Adrenal gland (tissue), 12 donors: ENCODE measurements around the gene AXL. TPM values are rescaled to one million over a fixed set of nuclear protein-coding genes. Genes with fewer than 3 reads are reported as not detected.

ENCODE experiments used
- DNase-seq, 7 donors: peaks; one replicate each; pipeline ENCODE4 v3.0.0-alpha.2; 2019 to 2020
- H3K27ac ChIP-seq, 5 donors: fragments of 200-600 bp; sonication (generic) in 4 of 5; 1 replicate in 3 of 5; 2 replicates in 2 of 5; pipeline versions ENCODE4 v1.5.1 to v1.8.0; 2016 to 2020; ENCODE audit warnings: mild to moderate bottlenecking in 1 of 5
- H3K27me3 ChIP-seq: fragments of 200-600 bp; 2 replicates; pipeline ENCODE4 v1.8.0; 2021
- H3K36me3 ChIP-seq, 2 donors: fragments of 200-600 bp; replicated peaks in 1 of 2; 1 replicate in 1 of 2; 2 replicates in 1 of 2; pipeline versions ENCODE4 v1.5.1 to v1.8.0; 2018 to 2022
- H3K4me1 ChIP-seq, 2 donors: fragments of 200-600 bp; replicated peaks in 1 of 2; 1 replicate in 1 of 2; 2 replicates in 1 of 2; pipeline versions ENCODE4 v1.5.1 to v1.8.0; 2018 to 2021
- H3K4me3 ChIP-seq, 4 donors: fragments of 200-600 bp; sonication (generic) in 3 of 4; one replicate each; pipeline ENCODE4 v1.5.1; 2016 to 2018
- H3K9me3 ChIP-seq, 3 donors: fragments of 200-600 bp; sonication (generic) in 1 of 3; replicated peaks in 1 of 3; 1 replicate in 2 of 3; 2 replicates in 1 of 3; pipeline versions ENCODE4 v1.5.1 to v1.8.0; 2016 to 2021
- CTCF ChIP-seq, 6 experiments: fragments of 450-650 bp in 4 of 6; fragments of 200-600 bp in 2 of 6; sonication (generic) in 1 of 6; IDR thresholded peaks; 1 replicate in 5 of 6; 2 replicates in 1 of 6; pipeline versions ENCODE4 v1.5.1 to v1.8.0; 2016 to 2021; ENCODE audit warnings: antibody characterized with exemption in 6 of 6, mild to moderate bottlenecking in 2 of 6, moderate library complexity in 1 of 6
- POLR2A ChIP-seq, 2 donors: fragments of 450-650 bp; IDR thresholded peaks; one replicate each; pipeline ENCODE4 v1.6.1; 2017; ENCODE audit warnings: antibody characterized with exemption in 2 of 2, mild to moderate bottlenecking in 2 of 2, moderate library complexity in 1 of 2
- WGBS, 4 donors: extraction: QIAGEN DNeasy Blood & Tissue Kit in 2 of 4; methylation state at CpG; one replicate each; pipeline versions ENCODE4 v1.1.5 to v1.1.7; 2013 to 2017; 5-methylcytosine and 5-hydroxymethylcytosine counted together
- intact Hi-C, 2 donors: fragments of 100-400 bp; cut with DNase I; formaldehyde crosslinking; loops; one replicate each; pipeline versions ENCODE4 v1.14.1 to v1.15.0; 2022 to 2023
- polyA plus RNA-seq, 3 donors: library from polyadenylated mRNA; stranded (reverse); fragments of 200-250 nt in 2 of 3; fragments of 350-450 nt in 1 of 3; fragmentation: Illumina TruSeq in 1 of 3; extraction: RNeasy Lipid Tissue Mini Kit (QIAGEN cat#74804) in 1 of 3; gene quantifications; one replicate each; pipeline ENCODE4 v1.2.3, GENCODE V29; 2013 to 2014
- total RNA-seq, 9 donors: library from RNA; depleted of rRNA in 4 of 9; stranded (reverse); fragments of >200 nt in 4 of 9; fragments of 120-200 nt in 1 of 9; fragmentation: NEBNext Ultra II Directional in 1 of 9; extraction: Animal tissue kit (Norgen Biotek cat#: 25700) in 1 of 9; gene quantifications; one replicate each; pipeline versions ENCODE4 v1.1.0 to v1.2.4, GENCODE V29; 2013 to 2023
- donor health status: healthy with polysubstance abuse.
- donor health status: Bipolar disorder and iron deficiency.
- donor health status: DM: yes; HTN: yes; CAD: no.
- donor health status: DM: no; HTN: no; CAD: no.
- donor health status: DM: no; HTN: no; CAD: no.
- donor health status: DM: yes; HTN: yes; CAD: no.

AXL gene
- total and polyA plus RNA-seq, 12 donors: 12.0 to 105 (median 50.0) TPM

GRCh38 chr19:41305927-41306793 is 87.1 kb downstream of the AXL start:
- 70 to 84% (median 76%) methylated on average over 6 to 13 of the region's 13 CpGs for WGBS, 4 donors
- Histone ChIP-seq H3K4me3 (no peak overlapping the region), H3K27ac (no peak overlapping the region), H3K36me3 (peaks cover 0 to 67% of the 10 kb centered on the region in 2 donors), H3K27me3 (no peaks in the 10 kb centered on the region), H3K9me3 (no peaks in the 10 kb centered on the region), H3K4me1 (peaks cover 17 to 27% of the 10 kb centered on the region in 2 donors)
- TF ChIP-seq CTCF (IDR thresholded peaks at IDR 0.05): no peak
- TF ChIP-seq POLR2A (IDR thresholded peaks at IDR 0.05): no peak
- no peak for DNase-seq
- intact Hi-C loops: loop anchor here in 1 of 2 donors (2.0 to 5.0 kb wide), 2 partner anchors 41 to 109 kb away; partner anchors contain the start of gene HNRNPUL1

DNA sequence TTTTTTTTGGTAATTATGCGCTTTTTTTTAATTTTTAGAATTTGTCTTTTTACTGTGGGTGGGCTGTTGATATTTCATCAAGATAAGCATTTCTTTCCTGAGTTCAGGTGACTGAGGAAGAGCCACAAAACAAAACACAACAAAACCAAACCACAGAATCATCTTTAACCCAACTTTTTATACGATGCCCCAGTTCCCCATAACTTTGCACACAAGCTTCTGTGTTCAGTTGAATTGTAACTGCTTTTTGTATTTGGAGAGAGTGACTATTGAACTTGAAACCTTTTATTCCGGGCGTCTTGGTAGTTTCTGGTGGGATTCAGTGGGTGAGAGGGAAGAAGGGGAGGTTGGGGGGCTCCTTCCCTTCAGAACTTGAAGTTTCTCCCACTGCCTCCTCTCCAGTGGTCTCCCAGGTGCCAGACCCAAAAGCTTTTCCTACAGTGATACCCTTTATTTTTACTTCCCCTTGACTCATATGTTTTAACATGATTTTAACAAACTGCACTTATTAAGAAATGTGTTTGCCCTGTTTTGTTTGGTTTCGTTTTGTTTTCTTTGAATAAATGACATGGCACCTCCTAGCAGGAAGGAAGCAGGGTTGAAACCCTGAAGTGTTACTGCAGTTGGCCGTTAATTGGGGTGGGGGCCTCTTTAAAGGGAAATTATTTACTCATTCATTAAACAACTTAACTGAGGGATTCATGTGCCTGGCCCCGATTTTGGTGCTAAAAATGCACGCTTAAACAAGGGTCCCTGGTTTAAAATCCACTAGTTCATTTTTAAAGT is 88.3 kb downstream of the AXL start:
- Histone ChIP-seq H3K4me3 (no peak overlapping the region), H3K36me3 (peaks cover 0 to 58% of the 10 kb centered on the region in 2 donors), H3K4me1 (peaks cover 21 to 37% of the 10 kb centered on the region in 2 donors), H3K27me3 (no peaks in the 10 kb centered on the region), H3K27ac (peak overlapping the region in 4 of 5 donors; percentile 63 to 99 (median 94)), H3K9me3 (no peaks in the 10 kb centered on the region)
- no peak for DNase-seq
- intact Hi-C loops: loop anchor here in 1 of 2 donors (5.0 kb wide), 1 partner anchor 110 kb away; no protein-coding TSS in a partner anchor
- WGBS, 4 donors: 55 to 70% (median 64%) methylated on average over 8 of the region's 8 CpGs
- TF ChIP-seq POLR2A (IDR thresholded peaks at IDR 0.05) (no peak), CTCF (IDR thresholded peaks at IDR 0.05) (no peak)

- Histone ChIP-seq H3K4me3 (no peak overlapping the region), H3K27ac (peak overlapping the region in 4 of 5 donors; percentile 63 to 99 (median 94)), H3K9me3 (no peaks in the 10 kb centered on the region), H3K36me3 (peaks cover 0 to 54% of the 10 kb centered on the region in 2 donors), H3K27me3 (no peaks in the 10 kb centered on the region), H3K4me1 (peaks cover 21 to 37% of the 10 kb centered on the region in 2 donors)
- TF ChIP-seq CTCF (IDR thresholded peaks at IDR 0.05) (no peak), POLR2A (IDR thresholded peaks at IDR 0.05) (no peak)
- DNase-seq: no peak
- intact Hi-C loops: loop anchor here in 1 of 2 donors (5.0 kb wide), 1 partner anchor 111 kb away; no protein-coding TSS in a partner anchor
- 38 to 65% (median 50%) methylated on average over 2 to 4 of the region's 4 CpGs for WGBS, 4 donors
These were observed 89.0 kb downstream of the AXL start for GRCh38 chr19:41307954-41308449.
